H9 (cell line): Measurements from ENCODE around the gene AP3S2. TPM values are rescaled to one million over a fixed set of nuclear protein-coding genes. Genes with fewer than 3 reads are reported as not detected.
A peak's percentile ranks its signal among the peaks of the same experiment; 100 is the strongest.

Experiments used
- DNase-seq: peaks from one replicate; pipeline ENCODE4 v3.0.0-alpha.2; 2017
- H2AFZ ChIP-seq: one replicate; pipeline ENCODE4 v1.6.1; 2013; ENCODE audit warnings: mild to moderate bottlenecking, low read length, control low read depth, moderate library complexity
- H2AK5ac ChIP-seq: 2 replicates; pipeline ENCODE4 v1.6.1; 2013; ENCODE audit warnings: low read length, control low read depth, mixed read lengths; ENCODE audit not compliant: insufficient read length
- H2BK120ac ChIP-seq: one replicate; pipeline ENCODE4 v1.6.1; 2013; ENCODE audit warnings: low read depth, mild to moderate bottlenecking, low read length, control low read depth, inconsistent platforms; ENCODE audit not compliant: poor library complexity, severe bottlenecking
- H2BK12ac ChIP-seq: 2 replicates; pipeline ENCODE4 v1.6.1; 2013; ENCODE audit warnings: low read length, control low read depth, mixed read lengths, low read depth; ENCODE audit not compliant: insufficient read length
- H2BK15ac ChIP-seq: 2 replicates; pipeline ENCODE4 v1.6.1; 2013; ENCODE audit warnings: low read depth, low read length, control low read depth
- H2BK20ac ChIP-seq: one replicate; pipeline ENCODE4 v1.6.1; 2013; ENCODE audit warnings: low read depth, mild to moderate bottlenecking, low read length, control low read depth, inconsistent platforms; ENCODE audit not compliant: poor library complexity, severe bottlenecking
- H2BK5ac ChIP-seq: 2 replicates; pipeline ENCODE4 v1.6.1; 2013; ENCODE audit warnings: low read length, control low read depth, mixed read lengths; ENCODE audit not compliant: insufficient read length
- H3K14ac ChIP-seq: 2 replicates; pipeline ENCODE4 v1.6.1; 2013; ENCODE audit warnings: low read length, control low read depth; ENCODE audit not compliant: insufficient read depth
- H3K18ac ChIP-seq: 2 replicates; pipeline ENCODE4 v1.6.1; 2013; ENCODE audit warnings: low read depth, mild to moderate bottlenecking, mixed read lengths, low read length, control low read depth; ENCODE audit not compliant: insufficient read length
- H3K23ac ChIP-seq: 2 replicates; pipeline ENCODE4 v1.6.1; 2013; ENCODE audit warnings: low read length, control low read depth, mixed read lengths, low read depth; ENCODE audit not compliant: insufficient read length
- H3K23me2 ChIP-seq: 2 replicates; pipeline ENCODE4 v1.6.1; 2013; ENCODE audit warnings: low read depth, mild to moderate bottlenecking, mixed read lengths, low read length, control low read depth; ENCODE audit not compliant: insufficient read length, poor library complexity, severe bottlenecking
- H3K27ac ChIP-seq: 2 replicates; pipeline ENCODE4 v1.5.1; 2013; ENCODE audit warnings: low read length, control low read depth, mixed read lengths, low read depth; ENCODE audit not compliant: insufficient read length
- H3K27me3 ChIP-seq: 2 replicates; pipeline ENCODE4 v1.6.1; 2013; ENCODE audit warnings: low read length, control low read depth, inconsistent platforms; ENCODE audit not compliant: insufficient read depth
- H3K4ac ChIP-seq: 2 replicates; pipeline ENCODE4 v1.6.1; 2013; ENCODE audit warnings: low read depth, mild to moderate bottlenecking, control low read depth, inconsistent platforms, low read length, moderate library complexity
- H3K4me1 ChIP-seq: 2 replicates; pipeline ENCODE4 v1.6.1; 2013; ENCODE audit warnings: low read length, control low read depth, inconsistent platforms; ENCODE audit not compliant: insufficient read depth
- H3K4me2 ChIP-seq: 2 replicates; pipeline ENCODE4 v1.6.1; 2013; ENCODE audit warnings: low read length, control low read depth, mixed read lengths; ENCODE audit not compliant: insufficient read length, insufficient read depth
- H3K56ac ChIP-seq: 2 replicates; pipeline ENCODE4 v1.6.1; 2013; ENCODE audit warnings: low read depth, mild to moderate bottlenecking, mixed read lengths, low read length, control low read depth; ENCODE audit not compliant: insufficient read length
- H3K79me1 ChIP-seq: 2 replicates; pipeline ENCODE4 v1.6.1; 2013; ENCODE audit warnings: low read depth, mild to moderate bottlenecking, moderate library complexity, low read length, control low read depth, inconsistent platforms; ENCODE audit not compliant: insufficient read depth, poor library complexity, severe bottlenecking
- H3K79me2 ChIP-seq: 2 replicates; pipeline ENCODE4 v1.6.1; 2013; ENCODE audit warnings: low read length, control low read depth, inconsistent platforms; ENCODE audit not compliant: insufficient read depth
- H3K9ac ChIP-seq: 2 replicates; pipeline ENCODE4 v1.6.1; 2013; ENCODE audit warnings: low read length, control low read depth, mixed read lengths; ENCODE audit not compliant: insufficient read length; ENCODE audit errors: extremely low read depth
- H3K9me3 ChIP-seq: one replicate; pipeline ENCODE4 v1.6.1; 2013; ENCODE audit warnings: low read depth, low read length, inconsistent platforms; ENCODE audit not compliant: control insufficient read depth
- H3T11ph ChIP-seq: one replicate; pipeline ENCODE4 v1.6.1; 2013; ENCODE audit warnings: mild to moderate bottlenecking, low read length, control low read depth, inconsistent platforms
- H4K20me1 ChIP-seq: one replicate; pipeline ENCODE4 v1.6.1; 2013; ENCODE audit not compliant: control insufficient read depth, insufficient read length, insufficient read depth
- H4K5ac ChIP-seq: 2 replicates; pipeline ENCODE4 v1.6.1; 2013; ENCODE audit warnings: low read depth, mild to moderate bottlenecking, mixed read lengths, low read length, control low read depth; ENCODE audit not compliant: insufficient read length
- H4K8ac ChIP-seq: replicated peaks from 2 replicates; pipeline ENCODE4 v1.6.1; 2013; ENCODE audit warnings: low read length, control low read depth, mixed read lengths, low read depth; ENCODE audit not compliant: insufficient read length
- H4K91ac ChIP-seq: 2 replicates; pipeline ENCODE4 v1.6.1; 2013; ENCODE audit warnings: low read depth, mild to moderate bottlenecking, moderate library complexity, mixed read lengths, low read length, control low read depth; ENCODE audit not compliant: insufficient read length
- H3K27ac Mint-ChIP-seq, 3 experiments: 2 replicates in 2 of 3; 3 replicates in 1 of 3; pipeline ENCODE4 v1.8.0; 2020 to 2021; ENCODE audit warnings: mixed read lengths in 3 of 3, mild to moderate bottlenecking in 1 of 3, moderate library complexity in 1 of 3
- H3K27me3 Mint-ChIP-seq: 2 replicates; pipeline ENCODE4 v1.8.0; 2021; ENCODE audit warnings: low read depth, mild to moderate bottlenecking, moderate library complexity, mixed read lengths
- H3K36me3 Mint-ChIP-seq, 3 experiments: 2 replicates in 2 of 3; 3 replicates in 1 of 3; pipeline ENCODE4 v1.8.0; 2020 to 2021; ENCODE audit warnings: low read depth in 3 of 3, mixed read lengths in 3 of 3; ENCODE audit not compliant: insufficient read depth in 1 of 3
- H3K4me1 Mint-ChIP-seq, 2 experiments: 2 replicates each; pipeline ENCODE4 v1.8.0; 2020; ENCODE audit warnings: mixed read lengths in 2 of 2
- H3K4me3 Mint-ChIP-seq, 2 experiments: 2 replicates in 1 of 2; 3 replicates in 1 of 2; pipeline ENCODE4 v1.8.0; 2020 to 2021; ENCODE audit warnings: mild to moderate bottlenecking in 2 of 2, mixed read lengths in 2 of 2, moderate library complexity in 1 of 2
- H3K9me3 Mint-ChIP-seq, 2 experiments: 2 replicates in 1 of 2; 3 replicates in 1 of 2; pipeline ENCODE4 v1.8.0; 2020; ENCODE audit warnings: mild to moderate bottlenecking in 2 of 2, mixed read lengths in 2 of 2, moderate library complexity in 1 of 2
- CTCF ChIP-seq: fragments of 200-600 bp; sonication (generic); conservative IDR thresholded peaks from 3 replicates; pipeline ENCODE4 v1.8.0; 2021; ENCODE audit warnings: antibody characterized with exemption, mild to moderate bottlenecking
- WGBS: extraction: QIAGEN DNeasy Blood & Tissue Kit; methylation state at CpG from one replicate; pipeline ENCODE4 v1.1.7; 2013; ENCODE audit warnings: missing lambda C conversion rate, low lambda C conversion rate, mixed read lengths; ENCODE audit not compliant: insufficient read length; ENCODE audit errors: extremely low coverage; 5-methylcytosine and 5-hydroxymethylcytosine counted together
- total RNA-seq: library from RNA; stranded (reverse); gene quantifications from 2 replicates; pipeline ENCODE4 v1.2.1, GENCODE V29; 2021

The AP3S2 gene
- total RNA-seq, 1 experiment from 2014 or later, result 33.9 TPM

- Histone ChIP-seq H4K20me1 (no peaks in the 10 kb centered on the region), H4K91ac (no peak overlapping the region), H3K79me1 (no peaks in the 10 kb centered on the region), H3K4ac (no peak overlapping the region), H4K5ac (no peak overlapping the region), H2BK5ac (no peak overlapping the region), H3K9ac (no peak overlapping the region), H3K27ac (no peak overlapping the region), H4K8ac (no peak overlapping the region), H3K14ac (no peak overlapping the region), H3T11ph (no peak overlapping the region), H3K9me3 (no peaks in the 10 kb centered on the region), H2BK15ac (no peak overlapping the region), H2BK120ac (no peak overlapping the region), H3K79me2 (no peaks in the 10 kb centered on the region), H3K27me3 (no peaks in the 10 kb centered on the region), H2BK12ac (no peak overlapping the region), H3K56ac (no peak overlapping the region), H2AFZ (no peak overlapping the region), H2BK20ac (no peak overlapping the region), H3K23ac (no peak overlapping the region), H2AK5ac (no peak overlapping the region), H3K18ac (no peak overlapping the region), H3K23me2 (peaks cover under 1% of the 10 kb centered on the region), H3K4me2 (no peak overlapping the region), H3K4me1 (no peaks in the 10 kb centered on the region)
- H3K9me3 Mint-ChIP-seq, result no peaks in the 10 kb centered on the region
- H3K4me1 Mint-ChIP-seq, result peaks cover 6% of the 10 kb centered on the region in 2 experiments
- H3K27ac Mint-ChIP-seq, result peak overlapping the region in 1 of 3 experiments; percentile 5; a peak in 2 of 7 replicates
- TF ChIP-seq CTCF, result no peak
- DNase-seq, result no peak
- WGBS, result no CpG with 5 or more reads among the region's 12 CpGs
- H3K4me3 Mint-ChIP-seq, result no peak overlapping the region
- no peaks in the 10 kb centered on the region for H3K27me3 Mint-ChIP-seq
- peaks cover 0 to 5% (median 0%) of the 10 kb centered on the region in 3 experiments; a peak in 2 of 7 replicates for H3K36me3 Mint-ChIP-seq
Observed at GRCh38 chr15:89899295-89899945, 5.6 kb upstream of the AP3S2 start.
